ENCODE measurements around the gene CDKN1A. TPM values are rescaled to one million over a fixed set of nuclear protein-coding genes. Genes with fewer than 3 reads are reported as not detected.

The CDKN1A gene
- total and polyA plus RNA-seq, 9 of the 15 experiments (the other 6 are each of a cell fraction or from before 2014, with no cell fraction given) = 0.25 to 8.1 (median 5.1) TPM

DNA sequence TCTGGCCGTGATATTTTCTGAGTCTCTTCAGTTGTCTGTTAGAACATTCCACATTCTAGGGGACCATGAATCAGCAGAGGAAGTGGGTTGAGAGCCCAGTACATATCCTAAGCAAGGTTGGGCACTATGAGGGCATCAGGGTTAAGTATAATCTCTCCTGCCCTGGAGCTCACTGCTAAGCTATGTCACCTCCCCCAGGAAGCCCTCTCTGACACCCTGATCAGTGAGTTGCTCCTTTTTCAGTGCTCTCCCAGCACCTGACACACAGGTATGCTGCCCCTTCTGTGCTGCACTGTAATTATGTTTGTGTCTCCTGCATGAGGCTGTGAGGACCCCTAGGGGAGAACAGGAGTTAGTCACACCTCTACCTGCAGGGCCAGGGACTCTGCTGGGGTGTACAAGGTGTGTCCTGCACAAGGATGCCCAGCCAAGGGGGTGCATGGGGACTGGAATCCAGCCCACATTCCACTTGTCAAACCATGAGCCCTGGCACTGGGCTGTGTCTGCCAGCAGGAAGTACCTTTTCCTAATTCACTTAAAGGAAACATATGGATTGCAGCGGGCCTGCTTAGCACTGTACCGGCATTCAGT is 23.0 kb downstream of the CDKN1A start (continued):
- TF ChIP-seq HMGN3 (IDR thresholded peaks at IDR 0.05; ENCODE audit: borderline replicate concordance, extremely low read depth, insufficient read length, low read depth, low read length) = no peak
- no peak for TF ChIP-seq ZNF133 (CRISPR knock-in tag; IDR thresholded peaks at IDR 0.05)
- peak; percentile 91; the same call in 1 of the 2 replicates for TF ChIP-seq BCOR (IDR thresholded peaks at IDR 0.05)
- TF ChIP-seq CTBP1 (IDR thresholded peaks at IDR 0.05; ENCODE audit: borderline replicate concordance) = 0 out of 2 replicates have a peak, but pooled peaks have one; percentile 24
- TF ChIP-seq ZNF274 (IDR thresholded peaks at IDR 0.05; ENCODE audit: borderline replicate concordance, low read depth, low read length) = no peak
- no peak for TF ChIP-seq ZNF354B (CRISPR knock-in tag; IDR thresholded peaks at IDR 0.05)
- no peak for TF ChIP-seq CCNT2 (IDR thresholded peaks at IDR 0.05; ENCODE audit: borderline replicate concordance, extremely low read depth, insufficient read length, low read depth, low read length)
- TF ChIP-seq BRCA1 (IDR thresholded peaks at IDR 0.05) = no peak
- no peak for TF ChIP-seq BRCA1 (CRISPR knock-in tag; IDR thresholded peaks at IDR 0.05)
- TF ChIP-seq CBX1 (IDR thresholded peaks at IDR 0.05; ENCODE audit: low read depth) = peak; percentile 46; the same call in 1 of the 2 replicates
- TF ChIP-seq, protein P1, sequence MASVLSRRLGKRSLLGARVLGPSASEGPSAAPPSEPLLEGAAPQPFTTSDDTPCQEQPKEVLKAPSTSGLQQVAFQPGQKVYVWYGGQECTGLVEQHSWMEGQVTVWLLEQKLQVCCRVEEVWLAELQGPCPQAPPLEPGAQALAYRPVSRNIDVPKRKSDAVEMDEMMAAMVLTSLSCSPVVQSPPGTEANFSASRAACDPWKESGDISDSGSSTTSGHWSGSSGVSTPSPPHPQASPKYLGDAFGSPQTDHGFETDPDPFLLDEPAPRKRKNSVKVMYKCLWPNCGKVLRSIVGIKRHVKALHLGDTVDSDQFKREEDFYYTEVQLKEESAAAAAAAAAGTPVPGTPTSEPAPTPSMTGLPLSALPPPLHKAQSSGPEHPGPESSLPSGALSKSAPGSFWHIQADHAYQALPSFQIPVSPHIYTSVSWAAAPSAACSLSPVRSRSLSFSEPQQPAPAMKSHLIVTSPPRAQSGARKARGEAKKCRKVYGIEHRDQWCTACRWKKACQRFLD (CRISPR knock-in tag; IDR thresholded peaks at IDR 0.05) = no peak
- no peak for TF ChIP-seq MAZ (CRISPR knock-in tag; conservative IDR thresholded peaks at IDR 0.05 in 1 of 2, IDR thresholded peaks at IDR 0.05 in 1 of 2)
- no peak for TF ChIP-seq MYBL2 (IDR thresholded peaks at IDR 0.05; ENCODE audit: low read depth)
- no peak for TF ChIP-seq MYBL2 (CRISPR knock-in tag; IDR thresholded peaks at IDR 0.05; ENCODE audit: borderline replicate concordance)
- TF ChIP-seq NFIX (CRISPR knock-in tag; IDR thresholded peaks at IDR 0.05; ENCODE audit: low read depth) = no peak
- TF ChIP-seq FOXP1 (CRISPR knock-in tag; IDR thresholded peaks at IDR 0.05) = 0 out of 2 replicates have a peak, but pooled peaks have one; percentile 48
- TF ChIP-seq RAD21 (CRISPR knock-in tag; conservative IDR thresholded peaks at IDR 0.05 in 1 of 2, IDR thresholded peaks at IDR 0.05 in 1 of 2) = peak; percentile 33 to 78
- TF ChIP-seq SP2 (IDR thresholded peaks at IDR 0.05; ENCODE audit: extremely low read depth, low read depth, low read length, poor library complexity, severe bottlenecking) = no peak
- TF ChIP-seq, protein P2, sequence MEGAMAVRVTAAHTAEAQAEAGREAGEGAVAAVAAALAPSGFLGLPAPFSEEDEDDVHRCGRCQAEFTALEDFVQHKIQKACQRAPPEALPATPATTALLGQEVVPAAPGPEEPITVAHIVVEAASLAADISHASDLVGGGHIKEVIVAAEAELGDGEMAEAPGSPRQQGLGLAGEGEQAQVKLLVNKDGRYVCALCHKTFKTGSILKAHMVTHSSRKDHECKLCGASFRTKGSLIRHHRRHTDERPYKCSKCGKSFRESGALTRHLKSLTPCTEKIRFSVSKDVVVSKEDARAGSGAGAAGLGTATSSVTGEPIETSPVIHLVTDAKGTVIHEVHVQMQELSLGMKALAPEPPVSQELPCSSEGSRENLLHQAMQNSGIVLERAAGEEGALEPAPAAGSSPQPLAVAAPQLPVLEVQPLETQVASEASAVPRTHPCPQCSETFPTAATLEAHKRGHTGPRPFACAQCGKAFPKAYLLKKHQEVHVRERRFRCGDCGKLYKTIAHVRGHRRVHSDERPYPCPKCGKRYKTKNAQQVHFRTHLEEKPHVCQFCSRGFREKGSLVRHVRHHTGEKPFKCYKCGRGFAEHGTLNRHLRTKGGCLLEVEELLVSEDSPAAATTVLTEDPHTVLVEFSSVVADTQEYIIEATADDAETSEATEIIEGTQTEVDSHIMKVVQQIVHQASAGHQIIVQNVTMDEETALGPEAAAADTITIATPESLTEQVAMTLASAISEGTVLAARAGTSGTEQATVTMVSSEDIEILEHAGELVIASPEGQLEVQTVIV (CRISPR knock-in tag; IDR thresholded peaks at IDR 0.05; ENCODE audit: borderline replicate concordance) = no peak
- no peak for TF ChIP-seq ZNF696 (CRISPR knock-in tag; conservative IDR thresholded peaks at IDR 0.05)
- TF ChIP-seq, protein P3, sequence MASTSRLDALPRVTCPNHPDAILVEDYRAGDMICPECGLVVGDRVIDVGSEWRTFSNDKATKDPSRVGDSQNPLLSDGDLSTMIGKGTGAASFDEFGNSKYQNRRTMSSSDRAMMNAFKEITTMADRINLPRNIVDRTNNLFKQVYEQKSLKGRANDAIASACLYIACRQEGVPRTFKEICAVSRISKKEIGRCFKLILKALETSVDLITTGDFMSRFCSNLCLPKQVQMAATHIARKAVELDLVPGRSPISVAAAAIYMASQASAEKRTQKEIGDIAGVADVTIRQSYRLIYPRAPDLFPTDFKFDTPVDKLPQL (IDR thresholded peaks at IDR 0.05; ENCODE audit: extremely low read depth, insufficient read length) = no peak
- TF ChIP-seq CBX3 (IDR thresholded peaks at IDR 0.05; ENCODE audit: borderline replicate concordance in 1 of 2, low read length in 2 of 2) = no peak
- no peak for TF ChIP-seq ZNF24 (IDR thresholded peaks at IDR 0.05)
- no peak for TF ChIP-seq PRMT5 (CRISPR knock-in tag; IDR thresholded peaks at IDR 0.05)
- no peak for TF ChIP-seq RBM34 (IDR thresholded peaks at IDR 0.05; ENCODE audit: borderline replicate concordance, insufficient read depth, low read length)
- TF ChIP-seq ZC3H11A (IDR thresholded peaks at IDR 0.05; ENCODE audit: low read depth, low read length) = no peak

Measured in K562 (cell line).